Skeletal muscle cell (primary cell): ENCODE measurements around the gene ETNK1.
"Not testable (repeated sequence)": the region's sequence is repeated elsewhere in the genome, so short reads cannot be mapped to it uniquely, and the experiment has no call there.

ENCODE experiments used
- DNase-seq: peaks from one replicate; pipeline ENCODE4 v3.0.0-alpha.2; 2010; ENCODE audit warnings: low read depth
- H3K4me3 ChIP-seq: 2 replicates; pipeline ENCODE4 v1.5.1; 2011; ENCODE audit warnings: low read depth, mild to moderate bottlenecking, control low read depth, low read length, moderate library complexity

Gene ETNK1

GRCh38 chr12:22683131-22683530 is 58.2 kb downstream of the ETNK1 start:
- no peak for DNase-seq
- no peak overlapping the region for H3K4me3 ChIP-seq

GRCh38 chr12:22684140-22685118 is 59.5 kb downstream of the ETNK1 start:
- DNase-seq: no peak
- H3K4me3 ChIP-seq: no peak overlapping the region

GRCh38 chr12:22686193-22686592 is 61.2 kb downstream of the ETNK1 start:
- no peak overlapping the region for H3K4me3 ChIP-seq

GRCh38 chr12:22687361-22688076 is 62.5 kb downstream of the ETNK1 start:
- no peak for DNase-seq
- no peak overlapping the region for H3K4me3 ChIP-seq

More at GRCh38 chr12:22686193-22686592, 61.2 kb downstream of the ETNK1 start:
- no peak for DNase-seq

GRCh38 chr12:22689876-22690275 is 64.9 kb downstream of the ETNK1 start:
- H3K4me3 ChIP-seq: no peak overlapping the region
- DNase-seq: no peak

- no peak overlapping the region for H3K4me3 ChIP-seq
- DNase-seq: no peak
These were observed 66.3 kb downstream of the ETNK1 start for GRCh38 chr12:22691319-22691718.

- DNase-seq, H3K4me3 ChIP-seq: not testable (repeated sequence)
These were observed 67.5 kb downstream of the ETNK1 start for GRCh38 chr12:22692467-22692866.

GRCh38 chr12:22692964-22693555 is 68.1 kb downstream of the ETNK1 start:
- no peak for DNase-seq
- no peak overlapping the region for H3K4me3 ChIP-seq

GRCh38 chr12:22698576-22698975 is 73.6 kb downstream of the ETNK1 start:
- no peak overlapping the region for H3K4me3 ChIP-seq
- no peak for DNase-seq

GRCh38 chr12:22699705-22700104 is 74.7 kb downstream of the ETNK1 start:
- DNase-seq, H3K4me3 ChIP-seq: not testable (repeated sequence)

- peak; percentile 66 for DNase-seq
- no peak overlapping the region for H3K4me3 ChIP-seq
These were observed 75.1 kb downstream of the ETNK1 start for GRCh38 chr12:22700106-22700505.

GRCh38 chr12:22701216-22701809 is 76.3 kb downstream of the ETNK1 start:
- DNase-seq: not testable (repeated sequence)

GRCh38 chr12:22702690-22703089 is 77.7 kb downstream of the ETNK1 start:
- H3K4me3 ChIP-seq: no peak overlapping the region
- no peak for DNase-seq

More at GRCh38 chr12:22701216-22701809, 76.3 kb downstream of the ETNK1 start:
- H3K4me3 ChIP-seq: not testable (repeated sequence)

GRCh38 chr12:22709292-22709691 is 84.3 kb downstream of the ETNK1 start:
- no peak overlapping the region for H3K4me3 ChIP-seq
- no peak for DNase-seq

GRCh38 chr12:22712083-22712482 is 87.1 kb downstream of the ETNK1 start:
- no peak overlapping the region for H3K4me3 ChIP-seq
- DNase-seq: no peak

GRCh38 chr12:22715254-22715653 is 90.3 kb downstream of the ETNK1 start:
- no peak overlapping the region for H3K4me3 ChIP-seq
- no peak for DNase-seq

GRCh38 chr12:22719745-22720144 is 94.8 kb downstream of the ETNK1 start:
- H3K4me3 ChIP-seq: no peak overlapping the region
- no peak for DNase-seq

GRCh38 chr12:22722081-22722480 is 97.1 kb downstream of the ETNK1 start:
- DNase-seq: no peak
- no peak overlapping the region for H3K4me3 ChIP-seq

- no peak overlapping the region for H3K4me3 ChIP-seq
- no peak for DNase-seq
These were observed 97.8 kb downstream of the ETNK1 start for GRCh38 chr12:22722779-22723178.

- no peak overlapping the region for H3K4me3 ChIP-seq
- no peak for DNase-seq
These were observed 104.0 kb downstream of the ETNK1 start for GRCh38 chr12:22728987-22729386.
